ENCODE results near the gene TLR5. TPM values are rescaled to one million over a fixed set of nuclear protein-coding genes. Genes with fewer than 3 reads are reported as not detected.

TLR5 gene
- total and polyA plus RNA-seq, 3 donors from 2014 or later, result 4.2 to 13.8 (median 5.4) TPM

DNA sequence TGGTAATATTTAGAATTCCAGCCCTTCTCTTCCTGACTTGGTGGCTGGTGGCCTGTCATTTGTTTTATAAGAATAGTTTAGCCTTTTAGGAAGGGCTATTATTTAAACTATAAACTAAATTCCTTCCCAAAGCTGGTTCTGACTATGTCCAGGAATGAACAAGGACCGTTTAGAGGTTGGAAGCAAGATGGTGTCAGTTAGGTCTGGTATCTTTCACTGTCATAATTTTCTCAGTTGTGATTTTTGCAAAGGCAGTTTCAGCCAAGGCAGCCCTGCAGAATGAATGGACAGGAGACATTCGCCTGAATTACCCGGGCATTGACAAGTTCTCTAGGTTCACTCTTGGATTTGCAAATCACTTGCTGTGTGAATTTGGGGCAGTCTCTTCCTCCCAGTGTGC is 67.2 kb downstream of the TLR5 start:
- no peaks in the 10 kb centered on the region for H3K27me3 ChIP-seq
- no peak overlapping the region for H3K27ac ChIP-seq
- H3K9me3 ChIP-seq, result no peaks in the 10 kb centered on the region
- no peak for DNase-seq
- no peak overlapping the region for H3K4me3 ChIP-seq
- peaks cover 8% of the 10 kb centered on the region for H3K4me1 ChIP-seq
- TF ChIP-seq, protein P1, sequence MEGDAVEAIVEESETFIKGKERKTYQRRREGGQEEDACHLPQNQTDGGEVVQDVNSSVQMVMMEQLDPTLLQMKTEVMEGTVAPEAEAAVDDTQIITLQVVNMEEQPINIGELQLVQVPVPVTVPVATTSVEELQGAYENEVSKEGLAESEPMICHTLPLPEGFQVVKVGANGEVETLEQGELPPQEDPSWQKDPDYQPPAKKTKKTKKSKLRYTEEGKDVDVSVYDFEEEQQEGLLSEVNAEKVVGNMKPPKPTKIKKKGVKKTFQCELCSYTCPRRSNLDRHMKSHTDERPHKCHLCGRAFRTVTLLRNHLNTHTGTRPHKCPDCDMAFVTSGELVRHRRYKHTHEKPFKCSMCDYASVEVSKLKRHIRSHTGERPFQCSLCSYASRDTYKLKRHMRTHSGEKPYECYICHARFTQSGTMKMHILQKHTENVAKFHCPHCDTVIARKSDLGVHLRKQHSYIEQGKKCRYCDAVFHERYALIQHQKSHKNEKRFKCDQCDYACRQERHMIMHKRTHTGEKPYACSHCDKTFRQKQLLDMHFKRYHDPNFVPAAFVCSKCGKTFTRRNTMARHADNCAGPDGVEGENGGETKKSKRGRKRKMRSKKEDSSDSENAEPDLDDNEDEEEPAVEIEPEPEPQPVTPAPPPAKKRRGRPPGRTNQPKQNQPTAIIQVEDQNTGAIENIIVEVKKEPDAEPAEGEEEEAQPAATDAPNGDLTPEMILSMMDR (IDR thresholded peaks at IDR 0.05), result no peak
- TF ChIP-seq POLR2A (IDR thresholded peaks at IDR 0.05), result no peak
- 92 to 93% methylated on average over 3 of the region's 3 CpGs for WGBS, 2 donors
- no peaks in the 10 kb centered on the region for H3K36me3 ChIP-seq (ENCODE audit: low read depth, missing control alignments)
- intact Hi-C loops (cut with DNase I; ENCODE audit: low total_unique reads), result no loop called here

- no peak for DNase-seq
- Histone ChIP-seq H3K27me3 (no peaks in the 10 kb centered on the region), H3K4me1 (peaks cover 8% of the 10 kb centered on the region), H3K4me3 (no peak overlapping the region), H3K9me3 (no peaks in the 10 kb centered on the region), H3K27ac (no peak overlapping the region), H3K36me3 (ENCODE audit: low read depth, missing control alignments) (no peaks in the 10 kb centered on the region)
- no peak for TF ChIP-seq POLR2A (IDR thresholded peaks at IDR 0.05)
- TF ChIP-seq, protein P1 (IDR thresholded peaks at IDR 0.05), result no peak
- 60 to 72% methylated on average over 10 of the region's 10 CpGs for WGBS, 2 donors
- intact Hi-C loops (cut with DNase I; ENCODE audit: low total_unique reads), result no loop called here
Measured at GRCh38 chr1:223074445-223075300, 68.4 kb downstream of the TLR5 start.

DNA sequence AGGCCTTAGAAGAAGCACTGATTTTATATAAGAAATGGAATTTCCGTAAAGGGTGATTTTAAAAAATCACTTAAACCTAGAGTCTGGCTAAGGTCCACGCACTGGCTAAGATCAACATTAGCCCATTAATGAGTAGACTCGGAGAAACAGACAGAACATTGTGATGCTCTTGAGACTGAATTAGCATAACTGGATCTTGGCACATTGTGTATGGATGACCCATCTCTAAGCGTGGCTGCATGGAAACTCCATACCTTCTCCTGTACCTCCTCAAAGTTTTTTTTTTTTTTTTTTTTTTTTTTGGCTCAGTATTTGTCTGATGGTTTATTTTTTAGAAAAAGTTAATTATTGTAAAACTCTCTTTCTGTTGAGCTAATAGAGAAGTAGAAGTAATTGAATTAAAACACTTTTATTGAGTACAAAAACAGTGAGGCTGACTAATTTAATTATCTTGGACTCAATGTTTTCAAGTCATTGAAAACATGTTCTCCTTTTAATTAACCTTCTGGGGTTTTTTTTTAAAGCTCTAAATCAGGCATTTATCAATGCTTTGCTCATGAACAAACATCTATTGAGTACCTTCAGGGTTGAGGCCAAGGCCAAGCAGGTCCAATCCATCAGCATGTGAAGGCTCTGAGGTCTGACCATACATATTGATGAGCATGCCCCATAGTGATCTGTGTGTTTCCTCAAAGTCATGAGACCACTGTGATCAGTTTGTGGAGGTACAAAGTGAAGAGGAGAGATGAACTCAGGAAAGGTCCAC is 74.0 kb downstream of the TLR5 start:
- H3K36me3 ChIP-seq (ENCODE audit: low read depth, missing control alignments), result no peaks in the 10 kb centered on the region
- TF ChIP-seq, protein P1 (IDR thresholded peaks at IDR 0.05), result no peak
- TF ChIP-seq POLR2A (IDR thresholded peaks at IDR 0.05), result no peak
- DNase-seq, result no peak

DNA sequence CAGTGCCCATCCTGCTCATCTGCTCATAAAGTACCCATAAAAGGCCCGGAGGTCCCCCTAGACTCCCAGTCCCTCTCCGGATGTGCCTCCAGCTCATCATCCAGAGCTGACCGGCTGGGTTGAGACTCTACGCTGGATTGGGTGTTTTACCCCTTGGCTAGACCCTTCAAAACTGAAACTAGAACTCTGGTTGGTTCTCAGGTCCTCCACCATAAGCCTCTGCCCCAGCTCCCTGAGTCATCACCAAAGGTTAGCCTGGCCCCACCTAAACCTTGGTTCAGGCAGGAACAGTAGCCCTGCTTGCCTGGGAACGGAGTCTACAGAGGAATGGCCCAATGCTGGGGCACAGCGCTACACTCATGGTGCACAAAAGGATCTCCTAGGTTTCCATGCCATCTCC is 75.1 kb downstream of the TLR5 start:
- TF ChIP-seq, protein P1 (IDR thresholded peaks at IDR 0.05), result no peak
- no peak for TF ChIP-seq POLR2A (IDR thresholded peaks at IDR 0.05)
- intact Hi-C loops (cut with DNase I; ENCODE audit: low total_unique reads), result no loop called here
- 95 to 96% methylated on average over 6 of the region's 6 CpGs for WGBS, 2 donors
- no peaks in the 10 kb centered on the region for H3K36me3 ChIP-seq (ENCODE audit: low read depth, missing control alignments)
- H3K4me3 ChIP-seq, result no peak overlapping the region
- H3K27me3 ChIP-seq, result no peaks in the 10 kb centered on the region
- no peak for DNase-seq
- no peak overlapping the region for H3K27ac ChIP-seq
- no peaks in the 10 kb centered on the region for H3K4me1 ChIP-seq
- H3K9me3 ChIP-seq, result no peaks in the 10 kb centered on the region

More for the DNA sequence above, 74.0 kb downstream of the TLR5 start:
- Histone ChIP-seq H3K4me3 (no peak overlapping the region), H3K4me1 (no peaks in the 10 kb centered on the region), H3K27me3 (no peaks in the 10 kb centered on the region), H3K9me3 (no peaks in the 10 kb centered on the region), H3K27ac (no peak overlapping the region)
- WGBS, 2 donors, result 67 to 73% methylated on average over 4 of the region's 4 CpGs
- intact Hi-C loops (cut with DNase I; ENCODE audit: low total_unique reads), result no loop called here

Measured in testis (tissue), 3 donors.